Karpas-422 (cell line): ENCODE data around the gene IQGAP2. TPM values are rescaled to one million over a fixed set of nuclear protein-coding genes. Genes with fewer than 3 reads are reported as not detected.

Experiments used
- DNase-seq: peaks from one replicate; pipeline ENCODE4 v3.0.0-alpha.2; 2015
- H2AFZ ChIP-seq: fragments of 200-600 bp; sonication (generic); 2 replicates; pipeline ENCODE4 v1.6.1; 2014; ENCODE audit warnings: antibody characterized with exemption, low read length, mixed read lengths
- H3K27ac ChIP-seq: fragments of 200-600 bp; sonication (generic); 2 replicates; pipeline ENCODE4 v1.5.1; 2014; ENCODE audit warnings: mild to moderate bottlenecking, low read length, moderate library complexity
- H3K27me3 ChIP-seq: fragments of 200-600 bp; sonication (generic); 2 replicates; pipeline ENCODE4 v1.6.1; 2014; ENCODE audit warnings: low read length, mixed read lengths
- H3K36me3 ChIP-seq: fragments of 200-600 bp; sonication (generic); 2 replicates; pipeline ENCODE4 v1.6.1; 2014; ENCODE audit warnings: low read length, mixed read lengths; ENCODE audit not compliant: insufficient read depth
- H3K4me1 ChIP-seq: fragments of 200-600 bp; sonication (generic); 2 replicates; pipeline ENCODE4 v1.6.1; 2014; ENCODE audit warnings: mild to moderate bottlenecking, low read length, mixed read lengths
- H3K4me2 ChIP-seq: fragments of 200-600 bp; sonication (generic); 2 replicates; pipeline ENCODE4 v1.6.1; 2014; ENCODE audit warnings: low read length, low read depth, mild to moderate bottlenecking; ENCODE audit not compliant: poor library complexity, severe bottlenecking
- H3K4me3 ChIP-seq: fragments of 200-600 bp; sonication (generic); 2 replicates; pipeline ENCODE4 v1.5.1; 2014; ENCODE audit warnings: mild to moderate bottlenecking, antibody characterized with exemption, low read length, mixed read lengths
- H3K79me2 ChIP-seq: fragments of 200-600 bp; sonication (generic); 2 replicates; pipeline ENCODE4 v1.6.1; 2014; ENCODE audit warnings: mild to moderate bottlenecking, low read length, mixed read lengths
- H3K9ac ChIP-seq: fragments of 200-600 bp; sonication (generic); 2 replicates; pipeline ENCODE4 v1.6.0; 2014; ENCODE audit warnings: low read length
- H3K9me2 ChIP-seq: fragments of 200-600 bp; sonication (generic), shearing (Covaris generic); replicated peaks from 2 replicates; pipeline ENCODE4 v1.6.0; 2014; ENCODE audit warnings: mild to moderate bottlenecking, low read length, moderate library complexity; ENCODE audit not compliant: insufficient read depth
- H3K9me3 ChIP-seq: fragments of 300-700, 200-600 bp; sonication (generic); 2 replicates; pipeline ENCODE4 v1.6.1; 2014; ENCODE audit warnings: low read length, mixed read lengths
- H4K20me1 ChIP-seq: fragments of 200-600 bp; sonication (generic); 2 replicates; pipeline ENCODE4 v1.6.1; 2014; ENCODE audit warnings: mild to moderate bottlenecking, antibody characterized with exemption, low read length, low read depth; ENCODE audit not compliant: insufficient read depth
- total RNA-seq: library from RNA; depleted of rRNA; stranded (reverse); fragments of >200 nt; shearing (Covaris generic); gene quantifications from 2 replicates; pipeline ENCODE4 v1.2.3, GENCODE V29; 2014; ENCODE audit warnings: low replicate concordance

Gene IQGAP2
- total RNA-seq, 1 experiment from 2014 or later: not detected

DNA sequence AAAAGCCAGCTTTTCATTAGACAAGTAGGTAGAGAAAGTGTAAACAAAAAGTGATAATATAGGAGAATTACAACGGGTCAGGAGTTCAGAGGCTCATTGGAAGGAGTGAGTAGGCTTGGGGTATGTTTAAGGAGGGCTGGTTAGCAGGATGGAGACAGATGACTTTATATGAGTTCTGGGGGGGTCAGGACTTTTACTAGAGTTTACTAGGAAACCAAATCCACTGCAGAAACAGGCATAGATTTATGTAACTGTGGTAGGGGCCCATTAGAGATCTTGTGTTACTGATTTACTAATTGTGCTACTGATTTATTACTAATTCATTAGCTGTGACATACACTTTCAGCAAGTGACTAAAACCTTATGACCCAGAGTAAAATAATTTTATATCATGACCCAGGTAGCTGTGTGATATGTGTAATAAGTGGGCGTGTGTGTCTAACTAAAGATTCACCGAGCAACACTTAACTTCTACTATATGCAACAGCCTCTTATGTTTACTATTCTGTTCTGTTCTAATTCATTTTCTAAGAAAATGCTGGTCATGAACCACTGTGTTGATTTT is 73.5 kb downstream of the IQGAP2 start:
- DNase-seq: no peak

DNA sequence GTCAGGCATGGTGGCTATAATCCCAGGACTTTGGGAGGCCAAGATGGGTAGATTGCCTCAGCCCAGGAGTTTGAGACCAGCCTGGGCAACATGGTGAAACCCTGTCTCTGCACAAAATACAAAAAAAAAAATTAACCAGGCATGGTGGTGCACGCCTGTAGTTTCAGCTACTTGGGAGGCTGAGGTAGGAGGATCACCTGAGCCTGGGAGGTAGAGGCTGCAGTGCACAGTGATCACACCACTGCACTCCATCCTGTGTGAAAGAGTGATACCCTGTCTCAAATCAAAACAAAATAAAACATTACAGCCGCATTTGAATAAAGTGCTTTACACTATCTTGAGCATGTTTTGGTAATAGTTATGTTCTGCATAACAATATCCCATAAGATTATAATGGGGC is 74.0 kb downstream of the IQGAP2 start:
- no peak for DNase-seq
- Histone ChIP-seq H2AFZ (no peak overlapping the region), H3K9ac (no peak overlapping the region), H3K27ac (no peak overlapping the region), H3K9me3 (no peaks in the 10 kb centered on the region), H3K4me3 (no peak overlapping the region), H3K9me2 (no peaks in the 10 kb centered on the region), H3K27me3 (no peaks in the 10 kb centered on the region), H4K20me1 (no peaks in the 10 kb centered on the region), H3K4me2 (no peak overlapping the region), H3K4me1 (no peaks in the 10 kb centered on the region), H3K36me3 (no peaks in the 10 kb centered on the region), H3K79me2 (no peaks in the 10 kb centered on the region)

More for the DNA sequence above, 73.5 kb downstream of the IQGAP2 start:
- H3K36me3 ChIP-seq: no peaks in the 10 kb centered on the region
- H3K4me2 ChIP-seq: no peak overlapping the region
- H3K4me1 ChIP-seq: no peaks in the 10 kb centered on the region
- no peak overlapping the region for H3K9ac ChIP-seq
- no peak overlapping the region for H3K4me3 ChIP-seq
- no peaks in the 10 kb centered on the region for H3K9me3 ChIP-seq
- H3K79me2 ChIP-seq: no peaks in the 10 kb centered on the region
- no peak overlapping the region for H2AFZ ChIP-seq
- no peak overlapping the region for H3K27ac ChIP-seq
- H3K27me3 ChIP-seq: no peaks in the 10 kb centered on the region
- no peaks in the 10 kb centered on the region for H3K9me2 ChIP-seq
- H4K20me1 ChIP-seq: no peaks in the 10 kb centered on the region

DNA sequence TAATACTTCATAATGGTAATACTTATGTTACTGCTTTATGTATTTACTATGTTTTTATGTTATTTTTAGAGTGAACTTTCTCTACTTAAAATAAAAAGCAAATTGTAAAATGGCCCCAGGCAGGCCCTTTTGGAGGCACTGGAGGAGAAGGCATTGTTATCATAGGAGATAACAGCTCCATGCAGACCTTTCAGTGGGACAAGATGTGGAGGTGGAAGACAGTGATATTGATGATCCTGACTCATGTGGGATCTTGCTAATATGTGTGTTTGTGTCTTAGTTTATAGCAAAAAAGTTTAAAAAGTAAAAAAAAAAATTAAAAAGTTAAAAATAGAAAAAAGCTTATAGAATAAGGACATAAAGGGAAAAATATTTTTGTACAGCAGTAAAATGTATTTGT is 74.5 kb downstream of the IQGAP2 start:
- H3K9me2 ChIP-seq: no peaks in the 10 kb centered on the region
- no peaks in the 10 kb centered on the region for H4K20me1 ChIP-seq
- no peaks in the 10 kb centered on the region for H3K27me3 ChIP-seq
- no peak for DNase-seq
- no peak overlapping the region for H3K4me3 ChIP-seq
- no peak overlapping the region for H2AFZ ChIP-seq
- no peaks in the 10 kb centered on the region for H3K36me3 ChIP-seq
- H3K9ac ChIP-seq: no peak overlapping the region
- H3K4me2 ChIP-seq: no peak overlapping the region
- H3K9me3 ChIP-seq: no peaks in the 10 kb centered on the region
- H3K79me2 ChIP-seq: no peaks in the 10 kb centered on the region
- no peak overlapping the region for H3K27ac ChIP-seq
- no peaks in the 10 kb centered on the region for H3K4me1 ChIP-seq

DNA sequence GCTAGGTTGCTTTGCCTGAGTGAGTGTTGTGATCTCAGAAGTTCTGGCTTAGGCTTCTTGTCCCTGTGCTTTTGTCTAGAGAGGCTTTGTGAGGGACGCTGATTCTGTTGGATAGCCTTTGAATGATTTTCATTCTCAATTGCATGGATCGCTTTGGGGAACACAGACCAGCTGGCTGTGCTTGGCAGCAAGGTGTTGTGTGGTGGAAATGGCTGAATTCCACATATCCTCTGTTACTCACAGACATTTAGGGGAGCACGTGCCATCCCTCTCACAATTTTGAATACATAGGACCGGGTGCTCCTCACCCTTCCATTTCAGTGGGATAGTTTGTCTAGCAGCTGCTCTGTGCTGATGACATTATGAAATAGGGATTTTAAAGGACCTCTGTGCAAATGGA is 76.2 kb downstream of the IQGAP2 start:
- Histone ChIP-seq H3K4me1 (no peaks in the 10 kb centered on the region), H3K9me2 (no peaks in the 10 kb centered on the region), H3K79me2 (no peaks in the 10 kb centered on the region), H3K4me3 (no peak overlapping the region), H2AFZ (no peak overlapping the region), H3K27me3 (no peaks in the 10 kb centered on the region), H3K36me3 (no peaks in the 10 kb centered on the region), H3K9ac (no peak overlapping the region), H3K4me2 (no peak overlapping the region), H3K27ac (no peak overlapping the region), H3K9me3 (no peaks in the 10 kb centered on the region), H4K20me1 (no peaks in the 10 kb centered on the region)
- no peak for DNase-seq

DNA sequence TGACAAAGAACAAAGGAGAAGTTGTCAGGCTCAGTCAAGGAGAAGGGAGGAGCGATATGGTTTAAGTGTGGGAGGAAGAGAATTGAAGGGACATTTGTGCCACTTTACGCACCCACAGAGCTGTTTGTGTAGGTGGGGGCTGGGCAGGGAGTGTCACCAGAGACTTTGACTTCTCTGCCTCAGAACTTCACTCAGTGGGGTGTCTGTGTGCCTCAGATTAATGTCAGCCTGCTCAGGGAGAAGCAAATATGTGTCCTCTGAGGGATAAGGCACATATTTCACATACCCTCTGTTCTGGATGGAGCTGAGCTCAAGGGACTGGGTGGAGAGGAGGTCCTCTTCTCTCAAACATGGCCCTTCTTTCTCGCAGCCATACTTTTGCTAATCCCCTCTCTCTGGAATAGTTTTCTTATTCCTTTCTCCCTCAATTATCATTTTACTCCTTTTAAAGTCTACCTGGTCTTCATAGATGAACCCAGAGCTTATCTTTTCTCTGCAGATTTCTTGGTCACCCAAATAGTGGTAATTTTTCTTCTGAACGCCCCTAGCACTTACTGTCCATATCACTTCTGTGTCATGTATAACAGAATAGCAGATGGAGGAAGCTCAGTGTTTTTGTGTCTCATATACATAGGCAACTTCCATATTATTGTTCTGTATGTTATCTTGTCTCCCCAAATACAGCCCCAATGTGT is 77.0 kb downstream of the IQGAP2 start:
- H3K9me2 ChIP-seq: no peaks in the 10 kb centered on the region
- no peak overlapping the region for H3K4me3 ChIP-seq
- no peak for DNase-seq
- no peak overlapping the region for H3K27ac ChIP-seq
- H3K79me2 ChIP-seq: no peaks in the 10 kb centered on the region
- H3K9me3 ChIP-seq: no peaks in the 10 kb centered on the region
- H3K4me2 ChIP-seq: no peak overlapping the region
- no peaks in the 10 kb centered on the region for H4K20me1 ChIP-seq
- H3K4me1 ChIP-seq: no peaks in the 10 kb centered on the region
- H2AFZ ChIP-seq: no peak overlapping the region
- H3K36me3 ChIP-seq: no peaks in the 10 kb centered on the region
- H3K9ac ChIP-seq: no peak overlapping the region
- H3K27me3 ChIP-seq: no peaks in the 10 kb centered on the region

DNA sequence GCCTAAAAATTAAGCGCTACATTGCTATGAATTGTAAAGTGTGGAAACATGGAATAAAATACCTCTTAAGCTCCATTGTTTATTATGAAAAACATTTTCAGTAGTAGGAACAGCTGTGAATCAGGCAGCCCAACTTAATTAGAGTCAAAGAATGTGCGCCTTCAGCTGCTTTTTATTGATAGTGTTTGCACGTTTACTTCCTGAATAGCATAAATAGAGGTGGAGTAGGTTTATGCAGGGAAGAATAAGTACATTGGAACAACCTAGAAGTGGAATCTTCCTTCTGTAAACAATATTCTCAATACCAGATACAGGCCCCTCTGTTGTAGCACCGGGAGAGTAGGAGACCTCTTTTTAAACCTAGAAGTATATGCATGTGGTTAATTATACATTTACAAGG is 79.9 kb downstream of the IQGAP2 start:
- Histone ChIP-seq H3K4me2 (no peak overlapping the region), H4K20me1 (no peaks in the 10 kb centered on the region), H3K36me3 (no peaks in the 10 kb centered on the region), H3K9me2 (no peaks in the 10 kb centered on the region), H3K9me3 (no peaks in the 10 kb centered on the region), H3K27ac (no peak overlapping the region), H2AFZ (no peak overlapping the region), H3K79me2 (no peaks in the 10 kb centered on the region), H3K27me3 (no peaks in the 10 kb centered on the region), H3K4me1 (no peaks in the 10 kb centered on the region), H3K4me3 (no peak overlapping the region), H3K9ac (no peak overlapping the region)
- no peak for DNase-seq

DNA sequence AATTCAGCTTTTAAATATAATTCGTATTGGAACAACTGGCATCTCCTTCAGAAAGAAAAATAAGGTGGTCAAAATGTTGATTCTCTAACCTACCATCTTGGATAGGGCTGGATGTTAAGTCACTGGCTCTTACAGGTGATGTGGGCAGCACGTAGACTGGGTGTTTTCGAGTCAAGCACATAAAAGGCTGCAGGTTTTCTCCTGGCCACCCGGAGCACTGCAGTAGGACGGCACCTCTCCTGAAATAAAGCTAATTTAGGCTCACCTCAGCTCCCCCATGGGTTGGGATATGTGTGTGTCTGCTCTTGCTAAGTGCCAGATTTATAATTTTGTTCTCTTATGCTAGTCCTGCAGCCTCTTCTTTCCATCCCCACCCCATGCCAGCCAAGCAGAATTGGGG is 80.3 kb downstream of the IQGAP2 start:
- Histone ChIP-seq H3K79me2 (no peaks in the 10 kb centered on the region), H3K9me2 (no peaks in the 10 kb centered on the region), H3K9ac (no peak overlapping the region), H3K27me3 (no peaks in the 10 kb centered on the region), H3K9me3 (no peaks in the 10 kb centered on the region), H3K4me1 (no peaks in the 10 kb centered on the region), H3K27ac (no peak overlapping the region), H3K4me2 (no peak overlapping the region), H3K4me3 (no peak overlapping the region), H3K36me3 (no peaks in the 10 kb centered on the region), H4K20me1 (no peaks in the 10 kb centered on the region), H2AFZ (no peak overlapping the region)
- DNase-seq: no peak

DNA sequence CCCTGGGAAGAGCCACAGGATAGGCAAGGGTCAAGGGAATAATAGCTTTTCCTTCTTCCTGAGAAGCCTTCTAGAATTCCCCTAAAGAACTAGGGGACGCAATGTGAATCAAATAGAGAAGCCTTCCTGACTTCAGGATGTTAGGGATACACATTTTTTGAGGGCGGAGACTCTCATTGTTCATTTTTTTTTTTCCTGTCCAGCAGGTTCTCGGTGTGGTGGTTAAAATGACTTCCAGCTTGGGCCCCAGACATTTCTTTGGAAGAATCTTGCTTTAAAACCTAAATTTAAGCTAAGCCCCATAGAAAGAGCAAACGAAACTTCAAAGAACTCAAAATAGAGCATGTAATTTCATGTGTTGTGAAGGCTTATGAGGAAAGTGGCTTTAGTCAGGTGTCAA is 80.8 kb downstream of the IQGAP2 start:
- no peak overlapping the region for H3K4me3 ChIP-seq
- H3K9me3 ChIP-seq: no peaks in the 10 kb centered on the region
- no peaks in the 10 kb centered on the region for H3K79me2 ChIP-seq
- H3K27me3 ChIP-seq: no peaks in the 10 kb centered on the region
- no peak overlapping the region for H3K9ac ChIP-seq
- no peak overlapping the region for H2AFZ ChIP-seq
- H3K27ac ChIP-seq: no peak overlapping the region
- H3K4me1 ChIP-seq: no peaks in the 10 kb centered on the region
- H3K9me2 ChIP-seq: no peaks in the 10 kb centered on the region
- H3K4me2 ChIP-seq: no peak overlapping the region
- H3K36me3 ChIP-seq: no peaks in the 10 kb centered on the region
- no peaks in the 10 kb centered on the region for H4K20me1 ChIP-seq
- no peak for DNase-seq
